Left colon (tissue), 2 donors: Measurements from ENCODE around the gene UBAC2. TPM values are rescaled to one million over a fixed set of nuclear protein-coding genes. Genes with fewer than 3 reads are reported as not detected.

Source experiments
- ATAC-seq: fragments of 200-7000 bp; cut with Tn5 transposase; one replicate; pipeline ENCODE4 v1.9.1; 2020; ENCODE audit warnings: mild to moderate bottlenecking, moderate library complexity
- DNase-seq, 2 donors: peaks; one replicate each; pipeline ENCODE4 v3.0.0-alpha.2; 2020
- intact Hi-C, 2 donors: fragments of 100-400 bp; cut with DNase I in 1 of 2; cut with micrococcal nuclease in 1 of 2; formaldehyde crosslinking; loops; one replicate each; pipeline versions ENCODE4 v1.11.2 to v1.14.0; 2022; cut with DNase I, micrococcal nuclease
- total RNA-seq, 2 donors: library from RNA; stranded (reverse); fragmentation: NEBNext Ultra II Directional; extraction: Animal tissue kit (Norgen Biotek cat#: 25700); gene quantifications; one replicate each; pipeline ENCODE4 v1.2.1, GENCODE V29; 2021
- donor health status: DM: no; HTN: no; CAD: no.
- donor health status: DM: yes; HTN: yes; CAD: no.

UBAC2 gene
- total RNA-seq, 2 donors from 2014 or later = 63.7 to 75.5 TPM

DNA sequence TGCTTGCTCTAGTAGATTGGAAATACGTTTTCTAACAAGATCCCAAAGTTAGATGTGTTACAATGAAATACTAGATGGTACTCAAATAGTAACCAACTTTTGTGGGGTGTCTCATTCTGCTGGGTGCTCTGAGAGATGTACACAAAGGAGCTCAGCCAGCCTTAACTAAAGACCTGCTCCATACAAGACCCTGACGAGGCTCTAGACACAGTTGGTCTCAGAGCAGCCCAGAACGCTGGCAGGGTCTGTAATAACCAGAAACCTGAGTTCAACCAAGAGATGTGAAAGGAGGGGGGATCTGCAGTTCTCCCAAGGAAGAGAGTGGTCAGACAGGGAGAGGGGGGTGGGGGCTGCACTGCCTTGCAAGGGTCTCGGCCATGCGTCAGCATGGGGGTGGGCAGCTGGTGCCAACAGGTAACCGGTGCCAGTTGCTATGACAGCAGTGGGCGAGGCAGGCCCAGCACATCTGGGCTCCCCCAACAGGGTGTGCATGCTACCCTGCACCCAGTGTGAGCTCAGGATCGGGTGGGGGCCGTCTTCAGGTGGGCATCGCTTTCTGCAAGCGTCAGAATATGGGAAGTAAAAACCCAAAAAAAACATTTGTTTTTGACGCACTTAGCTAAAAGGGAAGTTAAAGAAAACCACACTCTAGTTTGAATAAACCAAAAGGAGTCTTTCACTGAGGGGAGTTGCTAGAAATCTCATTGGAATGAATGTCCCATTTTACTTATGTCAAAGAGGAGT lies 174.5 kb downstream of the UBAC2 start:
- DNase-seq = peak in 1 of 2 donors; percentile 57

GRCh38 chr13:99375738-99376080 lies 175.1 kb downstream of the UBAC2 start:
- intact Hi-C loops = no loop called here
- ATAC-seq = no peak

More for the DNA sequence above, 174.5 kb downstream of the UBAC2 start:
- intact Hi-C loops = no loop called here
- peak; percentile 6 for ATAC-seq

GRCh38 chr13:99376132-99376531 lies 175.5 kb downstream of the UBAC2 start:
- no peak for ATAC-seq
- no peak for DNase-seq

More at GRCh38 chr13:99375738-99376080, 175.1 kb downstream of the UBAC2 start:
- no peak for DNase-seq

GRCh38 chr13:99376924-99377323 lies 176.3 kb downstream of the UBAC2 start:
- ATAC-seq (no peak), DNase-seq (no peak)
- intact Hi-C loops = no loop called here

More at GRCh38 chr13:99376132-99376531, 175.5 kb downstream of the UBAC2 start:
- intact Hi-C loops = no loop called here

GRCh38 chr13:99377641-99378040 lies 177.0 kb downstream of the UBAC2 start:
- intact Hi-C loops = no loop called here
- ATAC-seq = no peak
- DNase-seq = no peak

GRCh38 chr13:99378985-99379733 lies 178.5 kb downstream of the UBAC2 start:
- no peak for ATAC-seq
- DNase-seq = no peak
- intact Hi-C loops = no loop called here

GRCh38 chr13:99379856-99380801 lies 179.5 kb downstream of the UBAC2 start:
- DNase-seq (no peak), ATAC-seq (no peak)
- intact Hi-C loops = no loop called here

- intact Hi-C loops = no loop called here
Measured at GRCh38 chr13:99380921-99381645, 180.4 kb downstream of the UBAC2 start.

DNA sequence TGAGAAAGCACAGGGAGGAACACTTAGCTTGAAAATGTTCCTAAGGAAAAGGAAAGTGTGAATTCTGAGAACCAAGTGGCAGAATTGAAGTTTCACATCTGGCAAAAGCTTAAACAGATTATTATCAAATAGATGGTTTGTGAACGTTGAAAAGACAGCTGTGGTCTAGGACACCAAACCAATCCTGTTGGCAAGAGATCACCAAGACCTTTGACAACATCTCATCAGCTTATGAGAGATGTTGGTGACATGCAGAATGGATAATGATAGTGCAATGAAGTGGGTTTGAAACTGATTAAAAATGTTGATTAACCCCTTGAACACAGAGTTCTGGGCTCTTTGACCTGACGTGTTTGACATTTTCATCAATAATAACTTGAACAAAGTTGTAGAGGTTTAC lies 181.1 kb downstream of the UBAC2 start:
- ATAC-seq = no peak

More at GRCh38 chr13:99380921-99381645, 180.4 kb downstream of the UBAC2 start:
- ATAC-seq = no peak
- no peak for DNase-seq

GRCh38 chr13:99382428-99383133 lies 181.9 kb downstream of the UBAC2 start:
- peak; percentile 57 to 68 for DNase-seq
- peak; percentile 95 for ATAC-seq
- intact Hi-C loops = no loop called here

More for the DNA sequence above, 181.1 kb downstream of the UBAC2 start:
- intact Hi-C loops = no loop called here
- DNase-seq = no peak

GRCh38 chr13:99383511-99383921 lies 182.9 kb downstream of the UBAC2 start:
- ATAC-seq = no peak
- intact Hi-C loops = no loop called here
- no peak for DNase-seq

- intact Hi-C loops = no loop called here
- no peak for ATAC-seq
Measured at GRCh38 chr13:99383946-99384345, 183.3 kb downstream of the UBAC2 start.

DNA sequence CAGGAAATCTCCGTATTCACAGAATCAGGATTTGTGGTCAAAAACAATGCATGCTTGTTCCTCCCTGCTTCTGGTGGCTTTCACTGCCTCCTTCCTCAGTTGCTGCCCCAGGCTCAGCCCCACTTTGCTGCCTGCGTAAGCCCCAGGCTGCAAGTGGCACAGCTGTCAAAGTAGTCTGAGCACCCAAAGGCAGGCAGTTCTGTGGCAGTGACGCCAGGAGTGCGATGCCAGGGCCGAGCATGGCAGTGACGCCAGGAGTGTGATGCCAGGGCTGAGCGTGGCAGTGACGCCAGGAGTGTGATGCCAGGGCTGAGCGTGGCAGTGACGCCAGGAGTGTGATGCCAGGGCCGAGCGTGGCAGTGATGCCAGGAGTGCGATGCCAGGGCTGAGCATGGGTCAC lies 183.8 kb downstream of the UBAC2 start:
- intact Hi-C loops = no loop called here
- DNase-seq = no peak
- no peak for ATAC-seq

More at GRCh38 chr13:99383946-99384345, 183.3 kb downstream of the UBAC2 start:
- no peak for DNase-seq

GRCh38 chr13:99385161-99385560 lies 184.5 kb downstream of the UBAC2 start:
- ATAC-seq = no peak
- intact Hi-C loops = no loop called here
- no peak for DNase-seq

GRCh38 chr13:99385940-99386339 lies 185.3 kb downstream of the UBAC2 start:
- ATAC-seq (no peak), DNase-seq (no peak)
- intact Hi-C loops = no loop called here

DNA sequence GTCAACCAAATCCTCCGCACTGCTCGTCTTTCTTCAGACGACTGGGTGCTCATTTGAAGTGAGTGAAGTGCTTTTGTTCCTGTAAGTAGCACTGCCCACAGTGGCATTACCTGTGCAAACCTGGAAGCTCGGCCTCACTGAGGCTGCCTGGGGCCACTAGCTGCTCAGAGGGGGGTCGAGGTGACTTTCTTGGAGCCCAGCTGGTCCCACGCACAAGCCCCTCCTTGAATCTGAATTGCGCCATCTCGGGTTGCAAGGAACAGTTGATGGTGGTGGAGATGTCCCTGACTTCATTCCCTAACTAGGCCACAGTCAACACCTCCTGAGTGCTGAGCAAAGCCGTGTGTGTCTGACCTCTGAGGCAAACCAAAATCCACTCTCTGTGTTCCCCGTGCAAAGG lies 185.8 kb downstream of the UBAC2 start:
- ATAC-seq (no peak), DNase-seq (no peak)
- intact Hi-C loops = no loop called here

GRCh38 chr13:99386911-99387788 lies 186.5 kb downstream of the UBAC2 start:
- intact Hi-C loops = no loop called here
- DNase-seq (peak in 1 of 2 donors; percentile 85), ATAC-seq (peak; percentile 47)
